SU-DHL-6 (cell line): Measurements from ENCODE around the gene GGA3.

Experiments
- H2AFZ ChIP-seq: fragments of 200-600 bp; sonication (generic); 2 replicates; pipeline ENCODE4 v1.6.1; 2014; ENCODE audit warnings: low read depth, mild to moderate bottlenecking, moderate library complexity, mixed read lengths, antibody characterized with exemption, low read length; ENCODE audit not compliant: severe bottlenecking
- H3F3A ChIP-seq: fragments of 200-600 bp; shearing (Covaris generic); 2 replicates; pipeline ENCODE4 v1.6.0; 2016; ENCODE audit warnings: antibody characterized with exemption, mild to moderate bottlenecking; ENCODE audit not compliant: insufficient read depth
- H3K27ac ChIP-seq: fragments of 200-600 bp; sonication (generic); 2 replicates; pipeline ENCODE4 v1.5.1; 2016; ENCODE audit warnings: low read depth, mild to moderate bottlenecking, low read length, moderate library complexity, mixed read lengths
- H3K27me3 ChIP-seq: fragments of 200-600 bp; sonication (generic), shearing (Covaris generic); 2 replicates; pipeline ENCODE4 v1.6.0; 2014; ENCODE audit warnings: mild to moderate bottlenecking, low read length
- H3K36me3 ChIP-seq: fragments of 200-600 bp; sonication (generic); 2 replicates; pipeline ENCODE4 v1.6.1; 2014; ENCODE audit warnings: mild to moderate bottlenecking, low read length, mixed read lengths
- H3K4me2 ChIP-seq: fragments of 300-600, 200-600 bp; shearing (Covaris generic), sonication (generic); 2 replicates; pipeline ENCODE4 v1.6.0; 2014; ENCODE audit warnings: low read length, low read depth, mild to moderate bottlenecking; ENCODE audit not compliant: poor library complexity, severe bottlenecking
- H3K4me3 ChIP-seq: fragments of 200-600 bp; sonication (generic); 2 replicates; pipeline ENCODE4 v1.5.1; 2014; ENCODE audit warnings: antibody characterized with exemption, low read length, mild to moderate bottlenecking, mixed read lengths; ENCODE audit not compliant: insufficient read depth, poor library complexity, severe bottlenecking
- H3K79me2 ChIP-seq: fragments of 200-600 bp; sonication (generic); 2 replicates; pipeline ENCODE4 v1.6.1; 2014; ENCODE audit warnings: mild to moderate bottlenecking, low read length, moderate library complexity; ENCODE audit not compliant: insufficient read depth
- H3K9ac ChIP-seq: fragments of 200-600 bp; sonication (generic); 2 replicates; pipeline ENCODE4 v1.7.0; 2014; ENCODE audit warnings: mild to moderate bottlenecking, low read length
- H3K9me2 ChIP-seq: fragments of 200-600 bp; sonication (generic); replicated peaks from 2 replicates; pipeline ENCODE4 v1.6.1; 2014; ENCODE audit warnings: low read length; ENCODE audit not compliant: insufficient read depth
- H3K9me3 ChIP-seq: fragments of 200-600 bp; sonication (generic); 2 replicates; pipeline ENCODE4 v1.6.1; 2014; ENCODE audit warnings: low read length, mixed read lengths; ENCODE audit not compliant: insufficient read depth
- H4K20me1 ChIP-seq: fragments of 200-600 bp; sonication (generic); 2 replicates; pipeline ENCODE4 v1.6.1; 2014; ENCODE audit warnings: low read depth, mild to moderate bottlenecking, antibody characterized with exemption, low read length, moderate library complexity, mixed read lengths
- EZH2phosphoT487 ChIP-seq: fragments of 200-600 bp; sonication (generic), shearing (Covaris generic); conservative IDR thresholded peaks from 2 replicates; pipeline ENCODE4 v1.6.1; 2018; ENCODE audit warnings: mild to moderate bottlenecking, antibody characterized with exemption, low read length, moderate library complexity, mixed read lengths
- TF ChIP-seq, protein P1 (sequence below): fragments of 200-600 bp; sonication (generic); IDR thresholded peaks from one replicate; pipeline ENCODE4 v1.5.1; 2017; ENCODE audit warnings: antibody characterized with exemption, mild to moderate bottlenecking, low read length, moderate library complexity; ENCODE audit not compliant: insufficient read depth, poor library complexity, severe bottlenecking

GGA3 gene

DNA sequence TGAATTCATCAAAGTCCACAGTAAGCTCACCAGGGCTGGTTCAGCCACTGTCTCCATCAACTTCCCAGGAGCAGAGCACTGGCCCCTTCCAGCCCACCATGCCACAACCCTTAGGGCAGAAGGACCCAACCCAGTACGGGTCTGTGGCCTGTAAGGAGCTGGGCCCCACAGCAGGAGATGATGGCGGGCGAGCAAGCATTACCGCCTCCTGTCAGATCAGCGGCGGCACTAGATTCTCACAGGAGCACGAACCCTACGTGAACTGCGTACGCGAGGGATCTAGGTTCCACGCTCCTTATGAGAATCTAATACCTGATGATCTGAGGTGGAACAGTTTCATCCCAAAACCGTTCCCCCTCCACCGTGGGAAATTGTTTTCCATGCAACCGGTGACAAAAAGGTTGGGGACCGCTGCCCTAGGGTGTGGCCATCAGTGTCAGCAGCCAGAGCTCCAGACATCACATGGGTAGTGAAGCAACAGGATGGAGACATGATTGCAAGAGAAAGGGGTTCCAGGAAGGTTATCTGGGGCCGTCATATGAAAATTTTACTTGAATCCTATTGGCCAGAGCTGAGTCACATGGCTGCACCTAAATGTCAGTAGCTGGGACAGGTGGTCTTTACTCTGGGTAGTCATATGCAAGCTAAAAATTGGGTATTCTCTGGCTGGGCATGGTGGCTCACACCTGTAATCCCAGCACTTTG lies 40.2 kb upstream of the GGA3 start:
- H2AFZ ChIP-seq = no peak overlapping the region
- no peak overlapping the region for H3K4me3 ChIP-seq
- no peaks in the 10 kb centered on the region for H3K27me3 ChIP-seq
- no peak overlapping the region for H3K27ac ChIP-seq
- TF ChIP-seq EZH2phosphoT487 = no peak
- TF ChIP-seq, protein P1, sequence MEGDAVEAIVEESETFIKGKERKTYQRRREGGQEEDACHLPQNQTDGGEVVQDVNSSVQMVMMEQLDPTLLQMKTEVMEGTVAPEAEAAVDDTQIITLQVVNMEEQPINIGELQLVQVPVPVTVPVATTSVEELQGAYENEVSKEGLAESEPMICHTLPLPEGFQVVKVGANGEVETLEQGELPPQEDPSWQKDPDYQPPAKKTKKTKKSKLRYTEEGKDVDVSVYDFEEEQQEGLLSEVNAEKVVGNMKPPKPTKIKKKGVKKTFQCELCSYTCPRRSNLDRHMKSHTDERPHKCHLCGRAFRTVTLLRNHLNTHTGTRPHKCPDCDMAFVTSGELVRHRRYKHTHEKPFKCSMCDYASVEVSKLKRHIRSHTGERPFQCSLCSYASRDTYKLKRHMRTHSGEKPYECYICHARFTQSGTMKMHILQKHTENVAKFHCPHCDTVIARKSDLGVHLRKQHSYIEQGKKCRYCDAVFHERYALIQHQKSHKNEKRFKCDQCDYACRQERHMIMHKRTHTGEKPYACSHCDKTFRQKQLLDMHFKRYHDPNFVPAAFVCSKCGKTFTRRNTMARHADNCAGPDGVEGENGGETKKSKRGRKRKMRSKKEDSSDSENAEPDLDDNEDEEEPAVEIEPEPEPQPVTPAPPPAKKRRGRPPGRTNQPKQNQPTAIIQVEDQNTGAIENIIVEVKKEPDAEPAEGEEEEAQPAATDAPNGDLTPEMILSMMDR = no peak
- no peaks in the 10 kb centered on the region for H3K9me2 ChIP-seq
- H3K9ac ChIP-seq = no peak overlapping the region
- peaks cover 23% of the 10 kb centered on the region for H3F3A ChIP-seq
- no peaks in the 10 kb centered on the region for H3K36me3 ChIP-seq
- H3K79me2 ChIP-seq = no peaks in the 10 kb centered on the region
- no peak overlapping the region for H3K4me2 ChIP-seq
- H3K9me3 ChIP-seq = no peaks in the 10 kb centered on the region
- no peaks in the 10 kb centered on the region for H4K20me1 ChIP-seq

DNA sequence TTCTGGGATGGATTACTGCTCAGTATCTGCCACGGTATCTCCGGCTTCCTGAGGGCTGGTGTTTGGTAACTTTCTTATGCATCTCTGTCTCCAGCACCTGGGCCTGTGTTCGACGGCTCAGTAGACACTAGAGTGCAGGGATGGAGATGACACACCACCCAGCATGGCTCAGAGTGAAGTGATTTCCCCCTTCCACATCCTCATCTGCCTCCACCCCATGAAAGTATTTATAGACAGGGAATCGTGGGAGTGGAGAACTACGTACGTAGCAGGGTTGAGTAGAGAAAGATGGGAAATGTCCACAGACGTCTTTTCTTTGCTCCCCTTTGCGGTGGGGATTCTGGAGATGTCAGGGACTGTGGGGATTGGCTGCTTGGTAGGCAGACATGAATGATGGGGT lies 39.6 kb upstream of the GGA3 start:
- Histone ChIP-seq H3K9me3 (no peaks in the 10 kb centered on the region), H3K4me2 (no peak overlapping the region), H3K27me3 (no peaks in the 10 kb centered on the region), H2AFZ (no peak overlapping the region), H3K4me3 (no peak overlapping the region), H4K20me1 (no peaks in the 10 kb centered on the region), H3K36me3 (no peaks in the 10 kb centered on the region), H3K27ac (no peak overlapping the region), H3K9me2 (no peaks in the 10 kb centered on the region), H3F3A (peaks cover 28% of the 10 kb centered on the region), H3K9ac (no peak overlapping the region), H3K79me2 (no peaks in the 10 kb centered on the region)
- TF ChIP-seq, protein P1 = no peak
- no peak for TF ChIP-seq EZH2phosphoT487

DNA sequence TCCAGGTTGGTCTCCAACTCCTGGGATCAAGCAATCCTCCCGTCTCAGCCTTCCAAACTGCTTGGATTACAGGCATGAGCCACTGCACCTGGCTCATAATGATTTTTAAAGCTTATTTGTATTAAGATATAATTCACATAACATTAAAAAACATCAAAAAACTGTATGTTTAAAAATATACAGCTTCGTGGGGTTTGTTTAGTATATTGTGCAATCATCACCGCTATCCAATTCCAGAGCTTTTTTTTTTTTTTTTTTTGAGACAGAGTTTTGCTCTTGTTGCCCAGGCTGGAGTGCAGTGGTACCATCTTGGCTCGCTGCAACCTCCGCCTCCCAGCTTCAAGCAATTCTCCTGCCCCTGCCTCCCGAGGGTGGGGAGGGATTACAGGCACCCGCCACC lies 38.9 kb upstream of the GGA3 start:
- H3K36me3 ChIP-seq = no peaks in the 10 kb centered on the region
- no peak overlapping the region for H3K9ac ChIP-seq
- no peaks in the 10 kb centered on the region for H3K27me3 ChIP-seq
- H3K9me2 ChIP-seq = no peaks in the 10 kb centered on the region
- no peaks in the 10 kb centered on the region for H3K79me2 ChIP-seq
- H4K20me1 ChIP-seq = no peaks in the 10 kb centered on the region
- peaks cover 36% of the 10 kb centered on the region for H3F3A ChIP-seq
- H3K9me3 ChIP-seq = no peaks in the 10 kb centered on the region
- H3K4me2 ChIP-seq = no peak overlapping the region
- H3K27ac ChIP-seq = no peak overlapping the region
- H3K4me3 ChIP-seq = no peak overlapping the region
- H2AFZ ChIP-seq = no peak overlapping the region
- TF ChIP-seq EZH2phosphoT487 = no peak
- TF ChIP-seq, protein P1 = no peak
